Central memory CD8-positive, alpha-beta T cell (primary cell): Measurements from ENCODE around the gene AGRN.

Source experiments
- ATAC-seq: fragments of 150-1000 bp; cut with Tn5 transposase; replicated peaks from 2 replicates; pipeline ENCODE4 v1.10.0; 2022; ENCODE audit warnings: mild to moderate bottlenecking, moderate FRiP score, moderate number of reproducible peaks; ENCODE audit not compliant: poor library complexity, severe bottlenecking; ENCODE audit errors: extremely low read depth
- DNase-seq, 2 donors: peaks; one replicate each; pipeline ENCODE4 v3.0.0; 2021; ENCODE audit warnings: low spot score in 2 of 2
- H3K27ac Mint-ChIP-seq: one replicate; pipeline ENCODE4 v1.8.0; 2022; ENCODE audit warnings: low read depth, mild to moderate bottlenecking, moderate library complexity, mixed read lengths
- H3K27me3 Mint-ChIP-seq: one replicate; pipeline ENCODE4 v1.8.0; 2022; ENCODE audit warnings: mixed read lengths
- H3K36me3 Mint-ChIP-seq: one replicate; pipeline ENCODE4 v1.8.0; 2022; ENCODE audit warnings: mild to moderate bottlenecking, moderate library complexity, mixed read lengths; ENCODE audit not compliant: insufficient read depth
- H3K4me1 Mint-ChIP-seq: one replicate; pipeline ENCODE4 v1.8.0; 2022; ENCODE audit warnings: mixed read lengths
- H3K4me3 Mint-ChIP-seq: one replicate; pipeline ENCODE4 v1.8.0; 2022; ENCODE audit warnings: mild to moderate bottlenecking, moderate library complexity, mixed read lengths
- H3K9me3 Mint-ChIP-seq: one replicate; pipeline ENCODE4 v1.8.0; 2022; ENCODE audit warnings: mixed read lengths

AGRN gene

DNA sequence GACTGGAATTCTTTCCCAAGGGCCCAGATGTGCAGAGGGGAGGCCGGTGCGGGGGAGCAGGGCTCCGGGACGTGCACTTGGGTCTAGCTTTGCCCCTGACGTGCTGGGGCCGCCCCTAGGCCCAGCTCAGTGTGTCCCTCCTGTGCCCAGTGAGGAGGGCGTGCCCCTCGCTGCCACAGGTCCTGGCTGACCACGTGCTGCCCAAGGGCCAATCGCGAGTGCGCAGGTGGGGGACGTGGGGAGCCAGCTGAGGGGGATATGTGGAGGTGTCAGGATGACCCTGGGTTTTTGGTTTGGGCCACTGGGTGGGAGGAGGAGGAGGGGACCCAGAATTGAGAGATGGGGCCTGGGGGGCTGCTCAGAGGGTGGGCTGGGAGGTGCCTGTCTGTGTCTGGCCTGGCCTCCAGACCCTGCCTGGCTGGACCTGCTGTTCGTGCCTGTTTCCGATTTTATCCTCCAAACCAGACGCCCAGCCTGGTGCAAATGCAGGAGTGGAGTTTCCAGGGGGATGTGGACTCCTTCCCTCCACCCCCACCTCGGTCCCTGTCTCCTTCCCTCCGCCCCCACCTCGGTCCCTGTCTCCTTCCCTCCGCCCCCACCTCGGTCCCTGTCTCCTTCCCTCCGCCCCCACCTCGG, 60.3 kb downstream of the AGRN start:
- Mint-ChIP-seq H3K4me3 (no peak overlapping the region), H3K9me3 (no peaks in the 10 kb centered on the region), H3K4me1 (no peaks in the 10 kb centered on the region), H3K27me3 (peaks cover under 1% of the 10 kb centered on the region), H3K36me3 (peaks cover 3% of the 10 kb centered on the region), H3K27ac (no peak overlapping the region)
- DNase-seq: no peak
- ATAC-seq: peak; percentile 15

DNA sequence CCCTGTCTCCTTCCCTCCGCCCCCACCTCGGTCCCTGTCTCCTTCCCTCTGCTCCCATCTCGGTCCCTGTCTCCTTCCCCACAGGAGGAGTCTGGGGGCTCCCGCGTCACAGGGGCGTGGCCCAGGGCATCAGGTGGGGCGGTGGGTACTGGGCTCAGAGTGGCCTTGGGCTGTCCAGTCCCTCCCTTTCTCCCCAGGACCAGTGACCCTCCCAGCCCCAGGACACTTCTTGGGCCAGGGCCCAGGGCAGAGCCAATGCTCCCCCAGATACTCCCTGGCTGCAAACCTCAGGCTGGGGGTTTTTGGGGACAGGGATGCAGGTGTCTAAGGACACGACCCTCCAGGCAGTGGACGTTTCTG, 61.0 kb downstream of the AGRN start:
- H3K36me3 Mint-ChIP-seq: peaks cover 3% of the 10 kb centered on the region
- H3K27me3 Mint-ChIP-seq: no peaks in the 10 kb centered on the region
- no peaks in the 10 kb centered on the region for H3K4me1 Mint-ChIP-seq
- no peaks in the 10 kb centered on the region for H3K9me3 Mint-ChIP-seq
- H3K4me3 Mint-ChIP-seq: no peak overlapping the region
- ATAC-seq (no peak), DNase-seq (no peak)
- no peak overlapping the region for H3K27ac Mint-ChIP-seq

DNA sequence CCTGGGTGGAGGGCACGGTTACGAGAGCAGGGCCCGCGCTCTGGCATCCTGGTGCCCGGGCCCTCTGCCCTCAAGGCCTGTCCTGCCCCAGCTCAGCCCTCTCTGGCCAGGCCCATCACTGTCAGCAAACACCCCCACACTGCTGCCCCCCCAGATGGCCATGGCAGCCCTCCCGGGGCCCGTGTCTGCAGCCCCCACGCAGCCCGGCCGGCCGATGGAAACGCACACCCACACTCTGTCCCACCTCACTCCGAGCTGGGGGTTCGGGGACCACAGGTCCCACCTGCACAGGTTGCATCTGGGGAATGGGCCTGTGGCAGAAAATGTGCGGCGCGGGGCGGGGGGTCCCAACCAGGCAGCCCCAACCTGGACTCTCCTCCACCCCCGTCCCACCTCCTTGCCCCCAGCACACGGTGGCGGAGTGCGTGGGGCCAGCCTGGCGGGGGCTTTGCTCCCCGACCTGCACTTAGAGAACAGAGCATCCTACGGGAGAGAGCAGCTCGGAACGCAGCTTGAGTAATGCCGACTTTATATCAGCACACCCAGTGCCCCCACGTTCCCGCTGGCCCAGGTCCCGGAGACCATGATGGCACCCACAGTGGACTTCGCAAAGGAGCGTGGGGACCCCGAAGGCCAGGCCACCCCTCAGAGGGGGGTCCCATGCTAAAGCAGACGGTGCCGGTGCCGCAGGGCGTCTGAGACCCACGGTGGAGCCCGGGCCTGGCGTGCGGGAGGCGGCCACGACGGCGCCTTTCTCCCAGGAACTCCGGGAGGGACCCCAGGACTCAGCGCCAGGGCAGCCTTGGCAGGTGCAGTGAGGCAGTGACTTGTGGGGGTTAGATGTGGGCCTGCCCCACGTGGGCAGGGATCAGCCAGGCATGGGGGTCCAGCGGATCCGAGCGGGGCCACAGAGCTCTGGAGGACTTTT, 61.7 kb downstream of the AGRN start:
- H3K36me3 Mint-ChIP-seq: peaks cover 3% of the 10 kb centered on the region
- no peaks in the 10 kb centered on the region for H3K4me1 Mint-ChIP-seq
- H3K27ac Mint-ChIP-seq: no peak overlapping the region
- no peaks in the 10 kb centered on the region for H3K27me3 Mint-ChIP-seq
- no peak for ATAC-seq
- no peaks in the 10 kb centered on the region for H3K9me3 Mint-ChIP-seq
- no peak for DNase-seq
- H3K4me3 Mint-ChIP-seq: no peak overlapping the region

DNA sequence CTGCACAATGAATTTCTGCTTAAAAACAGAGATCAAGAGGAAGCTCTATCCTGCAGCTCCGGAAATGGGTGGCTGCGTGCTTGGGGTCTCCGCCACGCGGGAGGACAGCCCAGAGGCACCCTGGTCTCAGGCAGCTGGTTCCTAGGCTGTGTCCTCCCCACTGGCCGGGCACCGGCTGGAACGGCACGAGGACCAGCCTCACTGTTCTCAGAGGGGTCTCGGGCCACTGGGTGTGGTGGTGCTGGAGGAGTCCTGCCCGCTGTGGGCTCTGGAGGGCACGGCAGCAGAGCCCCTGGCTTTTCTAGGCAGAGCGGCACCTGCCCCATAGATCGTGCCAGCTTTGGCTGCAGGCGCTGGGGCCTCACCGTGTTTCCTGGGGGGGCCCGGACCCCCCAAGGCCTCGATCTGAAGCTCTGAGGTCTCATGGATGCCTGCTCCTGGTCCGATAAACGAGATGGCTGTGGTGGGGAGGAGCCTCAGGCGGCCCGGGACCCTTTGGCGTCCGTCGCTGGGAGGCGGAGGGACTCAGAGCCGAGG, 62.4 kb downstream of the AGRN start:
- no peak overlapping the region for H3K27ac Mint-ChIP-seq

DNA sequence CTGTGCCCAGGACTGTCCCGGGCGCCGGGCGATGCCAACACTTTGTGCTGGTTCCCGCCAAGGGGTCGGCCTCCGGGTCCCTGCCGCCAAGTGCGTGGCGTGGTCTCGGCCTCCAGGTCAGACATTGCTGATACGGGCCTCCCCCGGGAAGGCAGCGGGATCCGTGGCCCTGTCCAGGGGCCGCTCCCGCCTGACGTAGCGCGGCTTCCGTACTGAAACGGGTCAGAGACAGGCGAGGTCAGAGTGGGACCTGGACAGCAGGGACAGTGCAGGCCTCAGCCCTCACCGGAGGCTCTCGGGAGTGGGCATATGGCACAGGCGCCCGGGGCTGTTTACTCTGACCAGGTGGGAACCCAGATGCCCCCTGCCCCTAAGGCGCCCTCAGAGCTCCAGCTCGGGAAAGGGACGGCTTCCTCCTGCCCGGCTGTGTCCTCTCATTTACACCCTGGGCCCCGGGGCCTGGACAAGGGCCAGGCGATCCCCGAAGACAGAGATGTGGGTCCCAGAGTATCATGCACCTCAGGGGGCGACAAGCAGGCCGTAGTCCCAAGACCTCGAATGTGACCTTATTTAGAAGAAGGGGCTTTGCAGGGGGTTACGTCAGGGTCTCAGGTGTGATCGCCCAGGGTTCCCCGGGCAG, 63.0 kb downstream of the AGRN start:
- H3K27ac Mint-ChIP-seq: no peak overlapping the region

More for the DNA sequence above, 62.4 kb downstream of the AGRN start:
- ATAC-seq: no peak
- no peak for DNase-seq
- H3K4me3 Mint-ChIP-seq: no peak overlapping the region
- H3K9me3 Mint-ChIP-seq: no peaks in the 10 kb centered on the region
- no peaks in the 10 kb centered on the region for H3K27me3 Mint-ChIP-seq
- H3K4me1 Mint-ChIP-seq: no peaks in the 10 kb centered on the region
- peaks cover 3% of the 10 kb centered on the region for H3K36me3 Mint-ChIP-seq

DNA sequence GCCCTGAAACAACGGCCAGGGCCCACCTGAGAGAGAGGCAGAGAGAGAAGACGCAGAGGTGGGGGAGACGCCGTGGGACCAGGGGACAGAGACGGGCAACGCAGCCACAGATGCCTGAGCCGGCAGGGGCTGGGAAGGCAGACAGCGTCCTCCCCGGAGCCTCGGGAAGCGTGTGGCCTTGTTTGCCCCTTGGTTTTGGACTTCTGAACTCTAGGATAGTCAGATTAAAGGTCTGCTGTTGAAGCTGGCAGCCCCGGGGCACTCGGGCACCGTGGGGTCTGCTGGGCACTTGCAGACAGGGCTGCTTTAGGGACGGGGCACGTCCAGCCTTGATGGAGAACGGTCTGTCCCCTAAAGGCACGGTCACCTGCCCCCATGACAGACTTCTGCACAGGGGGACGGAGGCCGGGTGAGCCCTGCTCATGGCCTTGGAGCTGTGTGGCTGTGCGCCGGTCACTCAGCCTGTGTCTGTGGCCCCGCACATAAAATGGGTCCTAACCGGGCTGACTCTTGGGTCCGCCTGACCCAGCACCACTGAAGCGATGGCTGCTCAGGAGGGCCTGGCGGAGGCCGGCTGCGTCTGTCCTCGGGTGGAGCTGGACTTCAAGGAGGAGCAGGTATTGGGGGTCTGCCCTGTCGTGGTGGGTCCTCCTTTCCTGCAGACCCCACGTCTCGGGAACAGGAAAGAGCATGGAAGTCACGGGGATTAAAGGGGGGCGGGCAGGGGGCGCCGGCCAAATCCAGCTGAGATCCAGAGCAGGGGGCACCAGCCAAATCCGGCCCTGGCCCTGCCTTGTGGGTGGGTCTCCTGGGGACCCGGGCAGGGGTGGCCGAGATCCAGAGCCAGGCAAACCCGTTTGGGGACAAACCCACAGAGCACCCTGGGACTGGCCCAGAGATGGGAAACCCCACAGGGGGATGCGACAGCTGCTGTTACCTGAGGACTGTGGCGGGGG, 63.8 kb downstream of the AGRN start:
- ATAC-seq (no peak), DNase-seq (no peak)
- H3K4me3 Mint-ChIP-seq: no peak overlapping the region
- no peaks in the 10 kb centered on the region for H3K4me1 Mint-ChIP-seq
- H3K9me3 Mint-ChIP-seq: no peaks in the 10 kb centered on the region
- no peak overlapping the region for H3K27ac Mint-ChIP-seq
- no peaks in the 10 kb centered on the region for H3K27me3 Mint-ChIP-seq
- peaks cover 3% of the 10 kb centered on the region for H3K36me3 Mint-ChIP-seq

More for the DNA sequence above, 63.0 kb downstream of the AGRN start:
- H3K4me3 Mint-ChIP-seq: no peak overlapping the region
- ATAC-seq (no peak), DNase-seq (no peak)
- no peaks in the 10 kb centered on the region for H3K4me1 Mint-ChIP-seq
- H3K9me3 Mint-ChIP-seq: no peaks in the 10 kb centered on the region
- H3K36me3 Mint-ChIP-seq: peaks cover 3% of the 10 kb centered on the region
- H3K27me3 Mint-ChIP-seq: no peaks in the 10 kb centered on the region

DNA sequence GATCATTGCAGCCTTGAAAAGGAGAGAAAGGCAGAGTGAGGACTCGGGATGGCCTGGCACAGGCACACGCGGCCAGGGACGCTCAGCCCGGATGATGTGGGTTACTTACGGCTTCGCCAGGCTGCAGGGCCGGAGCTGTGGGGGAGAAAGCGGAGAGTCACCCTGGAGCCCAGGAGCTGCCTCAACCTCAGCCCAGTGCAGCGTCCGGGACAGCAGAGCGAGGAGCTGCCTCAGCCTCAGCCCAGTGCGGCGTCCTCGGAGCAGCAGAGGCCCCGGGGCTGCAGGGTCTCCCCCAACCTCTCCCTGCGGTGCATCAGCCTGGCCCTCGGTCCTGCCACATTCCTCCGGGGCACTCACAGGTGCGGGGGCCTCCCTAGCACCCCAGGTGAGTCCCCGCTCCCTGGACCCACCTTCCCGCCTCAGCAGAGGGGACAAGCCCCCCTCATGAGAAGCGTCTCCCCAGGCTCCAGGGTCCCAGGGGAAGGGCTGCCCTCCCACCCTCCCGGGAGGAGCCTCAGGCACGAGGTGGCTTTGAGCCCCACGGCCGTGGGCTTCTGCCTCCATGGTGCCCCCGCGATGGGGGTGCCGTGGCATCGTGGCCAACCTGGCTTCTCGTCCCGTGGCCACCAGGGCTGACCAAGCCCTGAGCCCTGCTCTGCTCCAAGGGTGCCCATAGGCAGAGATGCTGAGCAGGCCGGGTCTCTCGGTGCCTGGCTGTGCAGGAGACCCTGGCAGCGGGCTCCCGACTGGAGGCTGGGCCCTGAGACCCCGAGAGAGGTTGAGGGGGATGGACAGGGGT, 64.7 kb downstream of the AGRN start:
- H3K27me3 Mint-ChIP-seq: no peaks in the 10 kb centered on the region
- no peak overlapping the region for H3K4me3 Mint-ChIP-seq
- no peaks in the 10 kb centered on the region for H3K9me3 Mint-ChIP-seq
- DNase-seq (no peak), ATAC-seq (no peak)
- no peaks in the 10 kb centered on the region for H3K4me1 Mint-ChIP-seq
- H3K27ac Mint-ChIP-seq: no peak overlapping the region
- H3K36me3 Mint-ChIP-seq: peaks cover 2% of the 10 kb centered on the region

DNA sequence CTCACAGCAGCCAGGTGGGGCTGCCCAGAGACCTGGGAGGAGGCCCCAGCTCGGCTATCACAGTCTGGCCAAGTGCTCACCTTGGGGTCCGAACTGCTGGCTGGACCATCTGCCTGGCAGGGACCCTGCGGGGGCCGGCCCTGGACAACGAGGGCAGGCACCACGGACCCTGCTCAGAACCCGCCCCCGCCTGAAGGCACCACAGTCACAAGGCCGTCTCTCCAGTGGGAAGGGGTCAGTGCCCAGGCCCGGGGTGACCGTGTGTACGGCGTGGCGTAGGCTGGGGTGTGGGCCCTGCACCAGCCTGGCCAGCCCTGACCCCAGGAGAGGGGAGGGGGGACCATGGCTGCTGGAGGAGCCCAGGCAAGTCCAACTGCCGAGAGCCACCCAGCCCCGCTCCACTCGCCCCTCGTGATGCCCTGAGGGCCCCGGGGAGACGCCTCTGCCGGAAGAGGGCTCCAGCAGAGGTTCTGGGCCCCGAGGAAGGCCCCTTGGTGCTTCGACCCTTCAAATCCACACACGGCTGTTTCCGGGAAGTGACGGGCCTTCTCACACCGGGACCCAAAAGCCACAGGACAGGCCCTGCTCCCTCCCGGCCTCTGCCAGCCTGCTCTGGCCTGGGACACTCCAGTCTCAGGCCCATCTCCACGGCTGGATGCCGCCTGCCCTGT, 65.4 kb downstream of the AGRN start:
- H3K4me3 Mint-ChIP-seq: no peak overlapping the region
- no peaks in the 10 kb centered on the region for H3K9me3 Mint-ChIP-seq
- no peaks in the 10 kb centered on the region for H3K4me1 Mint-ChIP-seq
- no peak overlapping the region for H3K27ac Mint-ChIP-seq
- H3K36me3 Mint-ChIP-seq: peaks cover 2% of the 10 kb centered on the region
- DNase-seq (no peak), ATAC-seq (no peak)
- no peaks in the 10 kb centered on the region for H3K27me3 Mint-ChIP-seq

DNA sequence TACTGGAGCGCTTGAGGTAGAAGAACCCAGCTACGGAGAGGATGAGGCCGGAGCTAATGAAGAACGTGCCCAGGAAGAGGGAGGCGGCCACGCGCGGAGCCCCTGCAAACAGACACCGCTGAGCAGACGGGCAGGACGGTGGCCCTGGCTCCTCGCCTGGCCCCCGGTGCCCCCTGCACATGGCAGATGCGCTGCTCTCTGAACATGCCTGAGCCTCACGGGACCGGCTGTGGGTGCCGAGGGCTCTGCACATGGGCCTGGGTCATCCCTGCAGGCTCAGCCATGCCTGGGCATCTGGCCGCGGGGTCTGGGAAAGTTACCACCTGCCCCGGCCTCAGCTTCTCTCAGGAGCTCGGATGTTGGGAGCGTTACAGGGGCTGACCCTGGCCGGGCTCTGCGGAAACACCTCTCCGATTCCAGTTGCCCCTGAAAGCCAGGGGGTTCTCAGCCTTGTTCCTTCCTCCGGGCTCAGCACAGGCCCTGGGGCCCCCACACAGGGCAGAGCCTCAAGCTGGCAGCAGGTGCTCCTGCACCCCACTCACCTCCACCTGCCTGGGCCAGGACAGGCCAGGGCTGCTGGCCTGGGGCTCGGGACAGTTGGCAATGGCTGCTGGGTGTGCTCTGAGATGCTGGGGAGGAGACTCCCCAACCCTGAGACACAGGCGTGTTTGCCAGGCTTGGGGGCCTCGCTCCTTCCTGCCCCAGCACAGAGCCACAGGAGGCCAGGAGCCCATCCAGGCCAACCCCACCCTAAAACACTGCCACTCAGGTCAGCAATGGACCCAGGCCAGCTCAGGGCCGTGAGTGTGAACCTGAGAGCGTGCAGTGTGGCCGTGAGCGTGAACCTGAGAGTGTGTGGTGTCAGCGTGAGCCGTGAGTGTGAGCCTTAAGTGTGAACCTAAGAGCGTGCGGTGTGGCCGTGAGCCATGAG, 66.3 kb downstream of the AGRN start:
- Mint-ChIP-seq H3K4me3 (no peak overlapping the region), H3K9me3 (no peaks in the 10 kb centered on the region), H3K27ac (no peak overlapping the region), H3K4me1 (no peaks in the 10 kb centered on the region), H3K27me3 (no peaks in the 10 kb centered on the region), H3K36me3 (peaks cover 2% of the 10 kb centered on the region)
- ATAC-seq: no peak
- no peak for DNase-seq

DNA sequence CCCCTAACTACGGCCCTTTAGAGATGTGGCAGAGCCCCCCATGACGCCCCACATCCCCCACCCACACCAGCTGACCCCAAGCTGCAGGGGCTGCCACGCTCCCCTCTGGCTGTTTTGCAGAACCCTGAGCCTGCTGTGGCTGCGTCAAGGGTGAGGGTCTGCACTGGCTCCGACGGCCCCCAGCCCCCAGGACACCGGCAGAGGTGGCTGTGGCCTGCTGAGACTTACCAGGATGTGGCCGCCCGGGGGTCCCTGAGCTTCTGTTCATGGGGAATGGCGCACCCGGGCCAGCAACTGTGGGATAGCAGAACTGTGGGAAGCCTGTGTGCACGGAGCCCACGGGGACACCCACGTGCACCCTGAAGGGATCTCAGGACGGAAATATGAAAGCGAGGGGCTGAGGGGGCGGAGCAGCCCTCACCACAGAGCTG, 67.0 kb downstream of the AGRN start:
- H3K9me3 Mint-ChIP-seq: no peaks in the 10 kb centered on the region
- H3K36me3 Mint-ChIP-seq: peaks cover 2% of the 10 kb centered on the region
- H3K4me1 Mint-ChIP-seq: no peaks in the 10 kb centered on the region
- no peaks in the 10 kb centered on the region for H3K27me3 Mint-ChIP-seq
- no peak for DNase-seq
- ATAC-seq: no peak
- no peak overlapping the region for H3K27ac Mint-ChIP-seq
- no peak overlapping the region for H3K4me3 Mint-ChIP-seq
